Measurements from ENCODE around the gene PCP4L1. TPM values are rescaled to one million over a fixed set of nuclear protein-coding genes. Genes with fewer than 3 reads are reported as not detected.

The PCP4L1 gene
- total and polyA plus RNA-seq, 2 donors (not counting 1 experiment from before 2014, with no cell fraction given), result not detected

GRCh38 chr1:161225178-161225533 lies 33.4 kb upstream of the PCP4L1 start:
- Histone ChIP-seq H3K36me3 (replicated peaks in 1 of 2; ENCODE audit: control extremely low read depth in 1 of 2, control insufficient read depth in 1 of 2, extremely low read depth in 1 of 2, insufficient read depth in 2 of 2, low read length in 1 of 2) (peaks cover 1 to 17% of the 10 kb centered on the region in 2 experiments), H3K9me3 (ENCODE audit: control extremely low read depth in 1 of 3, control insufficient read depth in 2 of 3, insufficient read depth in 1 of 3, low read length in 2 of 3) (no peaks in the 10 kb centered on the region), H3K9ac (ENCODE audit: low read length) (peak overlapping the region; percentile 2), H4K20me1 (ENCODE audit: control insufficient read depth, insufficient read depth, low read length, poor library complexity, severe bottlenecking) (no peaks in the 10 kb centered on the region), H3K27me3 (replicated peaks in 1 of 4; ENCODE audit: control extremely low read depth in 1 of 4, control insufficient read depth in 3 of 4, insufficient read depth in 4 of 4, low read length in 3 of 4) (peaks cover 0 to 34% (median 26%) of the 10 kb centered on the region in 4 experiments), H2AFZ (ENCODE audit: insufficient read depth, low read depth, low read length, poor library complexity, severe bottlenecking) (peak overlapping the region; percentile 46), H3K4me2 (replicated peaks; ENCODE audit: low read depth, low read length, poor library complexity, severe bottlenecking) (peak overlapping the region; percentile 84), H3K4me3 (ENCODE audit: control extremely low read depth in 1 of 5, extremely low read depth in 1 of 5, insufficient read depth in 1 of 5, low read depth in 2 of 5, low read length in 4 of 5) (peak overlapping the region in 1 of 5 experiments; percentile 12), H3K79me2 (ENCODE audit: control insufficient read depth, insufficient read depth, low read length) (peaks cover 7% of the 10 kb centered on the region), H3K4me1 (ENCODE audit: control insufficient read depth in 2 of 2, insufficient read depth in 2 of 2, low read length in 2 of 2) (peaks cover 22 to 29% of the 10 kb centered on the region in 2 donors), H3K27ac (ENCODE audit: low read length in 2 of 2) (peak overlapping the region in 1 of 2 donors; percentile 35)
- CTCF ChIA-PET, result interaction anchor here (0.6 to 10.0 kb wide), 32 partner anchors 9 to 524 kb away, joined by 3 to 104 read pairs (median 6); partner anchors contain the start of genes ARHGAP30, CFAP126, FCER1G and KLHDC9
- POLR2A ChIA-PET, result interaction anchor here (0.6 to 2.9 kb wide), 11 partner anchors 10 to 166 kb away, joined by 3 to 21 read pairs (median 5); partner anchors contain the start of genes B4GALT3, FCER1G, NDUFS2 and PPOX
- WGBS (ENCODE audit: insufficient coverage), result 93% methylated on average over 3 of the region's 7 CpGs
- intact Hi-C loops (cut with micrococcal nuclease), result loop anchor here (1.0 to 5.0 kb wide), 4 partner anchors 23 to 67 kb away; partner anchors contain the start of genes NDUFS2 and PPOX
- Mint-ChIP-seq H3K27ac (peak overlapping the region; percentile 90), H3K27me3 (peaks cover 31% of the 10 kb centered on the region), H3K4me1 (peaks cover 31% of the 10 kb centered on the region), H3K4me3 (peak overlapping the region; percentile 99), H3K9me3 (ENCODE audit: insufficient read depth) (no peaks in the 10 kb centered on the region)
- TF ChIP-seq CTCF (IDR thresholded peaks at IDR 0.05) (no peak), EZH2 (IDR thresholded peaks at IDR 0.05; ENCODE audit: borderline replicate concordance, insufficient read depth, low read depth, low read length, poor library complexity, severe bottlenecking) (no peak)
- ATAC-seq (ENCODE audit: low read depth), result no peak
- no peak for DNase-seq

All from B cell (primary cell).